ENCODE data around the gene RALGDS.

The RALGDS gene

DNA sequence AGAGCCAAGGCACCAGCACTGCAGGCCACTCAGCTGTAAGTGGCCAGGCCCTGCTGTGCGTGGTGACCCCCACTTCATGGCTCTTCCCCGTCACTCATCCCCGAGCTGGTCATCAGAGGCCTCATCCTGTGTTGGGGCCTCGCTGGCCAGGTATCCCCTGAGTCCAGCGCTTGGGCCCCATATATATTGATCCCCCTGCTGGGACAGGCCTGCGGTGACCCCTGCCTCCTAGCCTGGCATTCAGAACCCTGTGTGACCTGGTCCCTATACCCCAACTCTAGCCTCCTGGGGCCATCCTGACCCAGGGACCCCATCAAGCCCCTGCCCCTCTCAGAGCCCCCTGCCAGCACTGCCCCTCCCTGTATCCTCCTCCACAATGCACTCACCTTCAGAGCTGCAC, 30.0 kb upstream of the RALGDS start:
- TF ChIP-seq TAF1 (IDR thresholded peaks at IDR 0.05; ENCODE audit: low read depth), result no peak
- TF ChIP-seq NFIC (IDR thresholded peaks at IDR 0.05), result no peak
- TF ChIP-seq TEAD4 (IDR thresholded peaks at IDR 0.05), result no peak
- no peak for TF ChIP-seq ZBTB7A (IDR thresholded peaks at IDR 0.05; ENCODE audit: low read depth)
- no peak for TF ChIP-seq TCF12 (IDR thresholded peaks at IDR 0.05; ENCODE audit: low read depth)
- TF ChIP-seq EP300 (IDR thresholded peaks at IDR 0.05; ENCODE audit: borderline replicate concordance), result no peak
- no peak for TF ChIP-seq YY1 (IDR thresholded peaks at IDR 0.05; ENCODE audit: low read depth)
- TF ChIP-seq EGR1 (IDR thresholded peaks at IDR 0.05), result no peak
- no peak for TF ChIP-seq RAD21 (IDR thresholded peaks at IDR 0.05; ENCODE audit: low read depth)
- no peak for TF ChIP-seq CREB1 (IDR thresholded peaks at IDR 0.05; ENCODE audit: low read depth)
- TF ChIP-seq, protein P1, sequence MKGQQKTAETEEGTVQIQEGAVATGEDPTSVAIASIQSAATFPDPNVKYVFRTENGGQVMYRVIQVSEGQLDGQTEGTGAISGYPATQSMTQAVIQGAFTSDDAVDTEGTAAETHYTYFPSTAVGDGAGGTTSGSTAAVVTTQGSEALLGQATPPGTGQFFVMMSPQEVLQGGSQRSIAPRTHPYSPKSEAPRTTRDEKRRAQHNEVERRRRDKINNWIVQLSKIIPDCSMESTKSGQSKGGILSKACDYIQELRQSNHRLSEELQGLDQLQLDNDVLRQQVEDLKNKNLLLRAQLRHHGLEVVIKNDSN (IDR thresholded peaks at IDR 0.05), result no peak
- no peak for TF ChIP-seq CEBPB (IDR thresholded peaks at IDR 0.05)
- TF ChIP-seq, protein P2, sequence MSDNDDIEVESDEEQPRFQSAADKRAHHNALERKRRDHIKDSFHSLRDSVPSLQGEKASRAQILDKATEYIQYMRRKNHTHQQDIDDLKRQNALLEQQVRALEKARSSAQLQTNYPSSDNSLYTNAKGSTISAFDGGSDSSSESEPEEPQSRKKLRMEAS (IDR thresholded peaks at IDR 0.05), result no peak
- no peak for TF ChIP-seq FOXM1 (IDR thresholded peaks at IDR 0.05; ENCODE audit: borderline replicate concordance, low read depth)
- TF ChIP-seq, protein P3, sequence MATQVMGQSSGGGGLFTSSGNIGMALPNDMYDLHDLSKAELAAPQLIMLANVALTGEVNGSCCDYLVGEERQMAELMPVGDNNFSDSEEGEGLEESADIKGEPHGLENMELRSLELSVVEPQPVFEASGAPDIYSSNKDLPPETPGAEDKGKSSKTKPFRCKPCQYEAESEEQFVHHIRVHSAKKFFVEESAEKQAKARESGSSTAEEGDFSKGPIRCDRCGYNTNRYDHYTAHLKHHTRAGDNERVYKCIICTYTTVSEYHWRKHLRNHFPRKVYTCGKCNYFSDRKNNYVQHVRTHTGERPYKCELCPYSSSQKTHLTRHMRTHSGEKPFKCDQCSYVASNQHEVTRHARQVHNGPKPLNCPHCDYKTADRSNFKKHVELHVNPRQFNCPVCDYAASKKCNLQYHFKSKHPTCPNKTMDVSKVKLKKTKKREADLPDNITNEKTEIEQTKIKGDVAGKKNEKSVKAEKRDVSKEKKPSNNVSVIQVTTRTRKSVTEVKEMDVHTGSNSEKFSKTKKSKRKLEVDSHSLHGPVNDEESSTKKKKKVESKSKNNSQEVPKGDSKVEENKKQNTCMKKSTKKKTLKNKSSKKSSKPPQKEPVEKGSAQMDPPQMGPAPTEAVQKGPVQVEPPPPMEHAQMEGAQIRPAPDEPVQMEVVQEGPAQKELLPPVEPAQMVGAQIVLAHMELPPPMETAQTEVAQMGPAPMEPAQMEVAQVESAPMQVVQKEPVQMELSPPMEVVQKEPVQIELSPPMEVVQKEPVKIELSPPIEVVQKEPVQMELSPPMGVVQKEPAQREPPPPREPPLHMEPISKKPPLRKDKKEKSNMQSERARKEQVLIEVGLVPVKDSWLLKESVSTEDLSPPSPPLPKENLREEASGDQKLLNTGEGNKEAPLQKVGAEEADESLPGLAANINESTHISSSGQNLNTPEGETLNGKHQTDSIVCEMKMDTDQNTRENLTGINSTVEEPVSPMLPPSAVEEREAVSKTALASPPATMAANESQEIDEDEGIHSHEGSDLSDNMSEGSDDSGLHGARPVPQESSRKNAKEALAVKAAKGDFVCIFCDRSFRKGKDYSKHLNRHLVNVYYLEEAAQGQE (IDR thresholded peaks at IDR 0.05; ENCODE audit: low read depth), result no peak

DNA sequence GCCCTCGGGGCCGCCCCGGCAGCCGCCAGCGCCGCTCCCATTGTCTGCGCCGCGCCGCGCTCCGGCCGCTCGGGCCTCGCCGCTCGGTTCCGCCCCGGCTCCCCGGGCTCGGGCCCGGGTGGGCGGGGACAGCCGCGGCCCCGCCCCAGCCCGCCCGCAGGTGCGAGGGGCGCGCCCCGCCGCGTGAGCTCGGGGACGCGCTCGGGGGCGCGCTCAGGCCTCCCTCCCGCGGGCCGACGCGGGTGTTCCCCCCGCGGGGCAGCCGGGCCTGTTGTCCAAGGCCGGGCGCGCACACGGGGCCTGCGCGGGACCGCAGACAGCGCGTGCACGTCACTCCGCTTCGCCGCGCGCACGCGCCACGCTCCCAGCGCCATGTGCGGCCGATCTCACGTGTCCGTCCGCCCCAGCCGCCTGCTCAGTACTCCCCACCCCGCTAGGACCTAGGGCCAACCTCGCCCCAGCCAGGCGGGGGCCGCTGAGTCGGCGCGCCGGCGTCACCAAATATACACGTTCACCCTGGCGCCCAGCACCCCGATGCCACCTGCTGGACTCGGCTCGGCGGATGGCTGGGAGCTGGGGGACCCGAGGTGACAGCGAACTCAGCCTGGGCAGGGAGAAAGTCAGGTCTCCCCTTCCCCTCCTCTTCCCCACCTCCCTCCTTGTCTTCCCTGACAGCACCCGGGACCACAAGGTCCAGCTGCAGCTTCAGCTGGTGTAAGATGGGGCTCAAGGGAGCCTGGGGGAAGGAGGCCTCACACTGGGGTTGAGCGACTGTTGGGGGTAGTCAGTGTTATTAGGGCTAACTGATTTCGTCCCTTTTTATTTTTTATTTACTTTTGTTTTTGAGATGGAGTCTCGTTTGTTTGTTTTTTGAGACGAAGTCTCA, 28.3 kb upstream of the RALGDS start:
- TF ChIP-seq TAF1 (IDR thresholded peaks at IDR 0.05; ENCODE audit: low read depth) (peak; percentile 47; the same call in 1 of the 2 replicates), TCF12 (IDR thresholded peaks at IDR 0.05; ENCODE audit: low read depth) (0 out of 2 replicates have a peak, but pooled peaks have one; percentile 17), YY1 (IDR thresholded peaks at IDR 0.05; ENCODE audit: low read depth) (0 out of 2 replicates have a peak, but pooled peaks have one; percentile 52), RAD21 (IDR thresholded peaks at IDR 0.05; ENCODE audit: low read depth) (no peak), EP300 (IDR thresholded peaks at IDR 0.05; ENCODE audit: borderline replicate concordance) (no peak), CEBPB (IDR thresholded peaks at IDR 0.05) (no peak)
- TF ChIP-seq, protein P2 (IDR thresholded peaks at IDR 0.05), result peak; percentile 99
- TF ChIP-seq, protein P3 (IDR thresholded peaks at IDR 0.05; ENCODE audit: low read depth), result no peak
- TF ChIP-seq, protein P1 (IDR thresholded peaks at IDR 0.05), result peak; percentile 87

DNA sequence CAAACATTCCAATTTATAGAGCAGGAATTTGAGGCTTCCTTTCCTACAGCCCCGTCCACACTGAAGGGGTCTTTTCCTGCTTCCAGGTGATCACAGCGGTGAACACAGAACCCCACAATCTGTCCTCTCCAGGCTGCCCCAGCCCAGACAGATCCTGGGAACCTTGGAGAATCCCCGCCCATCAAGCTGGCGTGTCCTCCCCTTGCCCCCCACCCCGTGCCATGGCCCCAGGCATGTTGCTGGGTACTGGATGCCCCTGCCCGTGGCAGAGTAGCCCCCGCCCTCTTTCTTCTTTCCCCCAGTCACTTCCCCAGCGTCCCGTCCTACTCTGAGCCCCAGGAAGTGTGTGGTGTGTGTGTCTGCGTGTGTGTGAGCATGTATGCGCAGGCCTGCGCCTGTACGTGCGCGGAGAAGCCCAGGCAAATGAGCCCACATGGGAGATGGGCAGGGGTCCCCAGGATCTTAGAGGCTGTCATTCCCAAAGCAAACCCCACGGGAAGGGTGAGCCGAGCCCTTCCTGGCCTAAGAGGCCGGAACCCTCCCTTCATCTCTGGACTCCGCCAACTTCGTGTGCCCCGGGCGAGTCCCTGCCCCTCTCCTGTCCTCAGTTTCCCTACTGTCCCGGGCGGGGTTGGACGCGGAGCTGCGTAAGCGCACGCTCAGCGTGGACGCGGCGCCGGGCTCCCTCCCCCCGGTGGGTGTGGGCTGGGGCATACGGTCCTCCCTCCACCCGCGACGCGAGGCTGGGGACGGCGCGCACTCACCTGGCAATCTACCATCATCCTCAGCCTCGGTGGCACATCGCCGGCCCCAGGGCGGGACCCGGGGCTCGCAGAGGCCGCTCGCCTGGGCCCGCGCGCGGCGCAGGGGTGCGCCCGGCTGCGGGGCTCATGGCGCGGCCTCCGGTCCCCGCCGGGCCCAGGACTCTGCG, 27.4 kb upstream of the RALGDS start:
- TF ChIP-seq, protein P2 (IDR thresholded peaks at IDR 0.05), result peak; percentile 21; the same call in 1 of the 2 replicates
- TF ChIP-seq EP300 (IDR thresholded peaks at IDR 0.05; ENCODE audit: borderline replicate concordance) (no peak), YY1 (IDR thresholded peaks at IDR 0.05; ENCODE audit: low read depth) (no peak), TAF1 (IDR thresholded peaks at IDR 0.05; ENCODE audit: low read depth) (no peak)
- TF ChIP-seq, protein P1 (IDR thresholded peaks at IDR 0.05), result no peak

DNA sequence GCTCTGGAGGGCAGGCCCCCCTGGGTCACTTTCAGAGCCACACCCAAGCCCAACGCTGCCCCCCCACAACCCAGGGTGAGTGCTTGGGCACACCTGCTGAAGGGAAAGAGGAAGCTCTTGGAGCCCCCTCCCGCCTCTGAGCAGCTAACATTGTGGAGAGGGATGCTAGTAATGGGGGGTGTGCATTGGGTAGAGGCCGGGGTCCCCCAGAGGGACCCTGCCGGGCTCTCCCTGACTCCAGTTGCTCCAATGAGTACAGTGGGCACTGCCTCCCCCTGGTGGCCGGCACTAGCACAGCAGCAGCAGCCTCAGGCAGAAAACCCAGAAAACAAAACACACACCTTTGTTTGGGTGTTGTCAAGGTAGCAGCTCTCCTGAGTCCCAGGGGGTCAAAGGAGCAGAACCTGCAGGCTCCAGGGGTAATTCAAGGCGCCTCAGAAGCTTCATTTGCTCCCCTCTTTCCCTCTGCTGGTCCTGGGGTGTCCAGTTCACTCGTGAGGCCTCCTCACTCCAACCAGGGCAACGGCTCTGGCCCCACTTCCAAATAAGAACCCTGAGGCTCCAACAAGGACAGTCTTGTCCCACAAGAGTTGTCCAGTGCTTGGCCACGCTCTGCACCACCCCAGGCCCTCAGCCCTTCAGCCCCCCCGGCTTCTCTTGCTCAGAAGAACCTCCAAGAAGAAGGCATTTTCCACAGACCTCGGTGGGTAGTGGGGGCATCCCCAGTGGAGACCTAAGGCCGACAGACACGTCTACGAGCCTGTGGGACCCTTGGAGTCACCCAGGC, 26.6 kb upstream of the RALGDS start:
- TF ChIP-seq EGR1 (IDR thresholded peaks at IDR 0.05) (no peak), RAD21 (IDR thresholded peaks at IDR 0.05; ENCODE audit: low read depth) (peak; percentile 83)
